Coronary artery (tissue), 2 donors: Measurements from ENCODE around the gene HEYL.
A peak's percentile ranks its signal among the peaks of the same experiment; 100 is the strongest.

ENCODE experiments used
- DNase-seq: peaks from one replicate; pipeline ENCODE4 v3.0.0-alpha.2; 2017; ENCODE audit warnings: low spot score
- H3K27ac ChIP-seq, 2 donors: fragments of 200-600 bp; sonication (generic); one replicate each; pipeline ENCODE4 v1.5.1; 2016 to 2019
- H3K4me3 ChIP-seq: fragments of 200-600 bp; sonication (generic); 2 replicates; pipeline ENCODE4 v1.5.1; 2016; ENCODE audit warnings: mild to moderate bottlenecking, moderate library complexity
- CTCF ChIP-seq: fragments of 200-600 bp; sonication (generic); IDR thresholded peaks from one replicate; pipeline ENCODE4 v1.5.1; 2019; ENCODE audit warnings: antibody characterized with exemption

HEYL gene

GRCh38 chr1:39628807-39629350 lies 10.6 kb downstream of the HEYL start:
- Histone ChIP-seq H3K4me3 (no peak overlapping the region), H3K27ac (peak overlapping the region; percentile 88 to 90)
- no peak for TF ChIP-seq CTCF
- DNase-seq, result no peak

DNA sequence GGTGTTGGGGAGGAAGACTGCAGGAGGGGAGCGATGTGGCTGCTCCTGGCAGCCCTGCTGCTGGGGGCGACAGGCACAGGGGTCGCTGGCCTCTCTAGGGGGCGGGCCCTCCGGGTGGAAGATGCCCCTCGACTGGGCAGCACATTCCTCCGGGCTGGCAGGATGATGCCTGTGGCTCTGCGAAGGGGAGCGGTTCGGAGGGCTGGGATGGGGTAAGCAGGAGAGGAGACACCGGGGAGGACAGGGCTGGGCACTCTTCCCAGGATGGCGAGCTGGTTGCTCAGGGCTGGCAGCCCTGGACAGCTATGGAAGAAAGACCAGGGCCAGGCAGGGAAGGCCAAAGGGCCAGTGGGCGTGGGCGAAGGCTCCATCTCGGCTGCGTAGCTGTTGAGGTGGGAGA lies 12.8 kb downstream of the HEYL start:
- H3K27ac ChIP-seq, result peak overlapping the region; percentile 88 to 90
- TF ChIP-seq CTCF, result no peak
- H3K4me3 ChIP-seq, result peak overlapping the region; percentile 17
- no peak for DNase-seq

DNA sequence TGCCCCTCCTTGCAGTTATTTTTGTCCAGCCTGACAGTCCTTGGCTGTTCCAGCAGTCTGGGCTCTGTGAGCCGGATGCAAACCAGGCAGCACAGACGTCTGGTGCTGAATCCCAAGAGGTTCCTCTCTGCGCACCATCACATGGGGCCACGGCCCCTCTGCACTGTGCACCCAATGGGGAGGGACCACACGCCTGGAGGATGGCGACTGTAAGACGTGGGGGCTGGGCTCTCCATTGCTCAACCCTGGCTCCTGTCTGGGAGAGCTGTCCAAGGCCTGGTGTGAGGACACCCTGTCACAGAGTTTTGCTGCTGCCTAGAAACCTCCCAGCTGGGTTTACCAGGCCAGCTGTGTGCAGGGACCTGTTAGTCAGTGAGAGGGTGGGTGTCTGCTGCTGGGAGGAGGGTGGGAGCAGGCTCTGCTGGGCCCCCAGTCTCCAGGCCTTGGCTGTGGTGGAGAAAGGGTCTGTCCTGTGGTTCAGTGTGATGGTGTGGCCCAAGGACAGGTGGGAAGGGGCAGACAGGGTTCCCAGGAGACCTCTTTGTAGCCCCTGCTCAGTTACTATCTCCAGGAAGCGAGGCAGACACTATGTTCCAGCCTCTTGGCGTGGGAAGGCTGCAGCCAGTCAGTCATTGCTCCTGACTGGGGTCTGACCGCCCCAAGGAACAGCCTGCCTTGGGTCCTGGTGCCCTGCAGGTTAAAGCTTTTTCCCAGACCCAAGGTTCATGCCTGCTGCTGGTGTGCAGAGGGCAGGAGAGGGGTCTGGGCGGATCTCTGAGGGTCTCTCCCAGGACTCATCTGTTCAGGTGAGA lies 13.8 kb downstream of the HEYL start:
- no peak for TF ChIP-seq CTCF
- H3K27ac ChIP-seq, result peak overlapping the region; percentile 88 to 90
- peak overlapping the region; percentile 17 for H3K4me3 ChIP-seq
- peak; percentile 99 for DNase-seq

- TF ChIP-seq CTCF, result no peak
- no peak for DNase-seq
- Histone ChIP-seq H3K4me3 (peak overlapping the region; percentile 6), H3K27ac (peak overlapping the region; percentile 78 to 90)
These were observed 14.4 kb downstream of the HEYL start for GRCh38 chr1:39625009-39625408.

DNA sequence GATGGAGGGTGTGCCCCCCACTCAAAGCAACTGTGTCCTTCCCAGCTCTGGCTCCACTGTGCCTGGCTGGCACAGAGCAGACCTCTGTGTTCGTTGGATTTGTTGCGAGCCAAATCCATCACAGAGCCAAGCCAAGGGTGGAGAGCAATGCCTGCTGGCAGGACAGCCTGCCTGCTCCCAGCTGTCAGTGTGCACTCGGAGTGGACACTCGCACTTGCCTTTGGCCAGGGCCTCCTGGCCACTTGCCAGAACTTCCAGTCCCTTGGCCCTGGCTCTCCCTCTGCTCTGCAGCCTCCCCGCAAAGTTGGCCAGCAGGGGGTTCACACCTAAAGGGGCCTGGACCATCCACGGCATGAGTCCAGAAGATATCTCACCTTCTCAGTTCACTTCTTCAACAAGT lies 16.4 kb downstream of the HEYL start:
- no peak for TF ChIP-seq CTCF
- peak overlapping the region; percentile 78 to 90 for H3K27ac ChIP-seq
- H3K4me3 ChIP-seq, result no peak overlapping the region
- peak; percentile 88 for DNase-seq

GRCh38 chr1:39622427-39622826 lies 17.0 kb downstream of the HEYL start:
- Histone ChIP-seq H3K4me3 (no peak overlapping the region), H3K27ac (peak overlapping the region; percentile 78 to 90)
- no peak for DNase-seq
- TF ChIP-seq CTCF, result no peak

- TF ChIP-seq CTCF, result no peak
- no peak overlapping the region for H3K4me3 ChIP-seq
- DNase-seq, result no peak
- H3K27ac ChIP-seq, result peak overlapping the region in 1 of 2 donors; percentile 11
These were observed 18.7 kb downstream of the HEYL start for GRCh38 chr1:39620659-39621165.
